ENCODE data around the gene ZNHIT1. TPM values are rescaled to one million over a fixed set of nuclear protein-coding genes. Genes with fewer than 3 reads are reported as not detected.

The ZNHIT1 gene
- polyA plus RNA-seq, 3 donors: 29.3 to 109 (median 74.9) TPM

DNA sequence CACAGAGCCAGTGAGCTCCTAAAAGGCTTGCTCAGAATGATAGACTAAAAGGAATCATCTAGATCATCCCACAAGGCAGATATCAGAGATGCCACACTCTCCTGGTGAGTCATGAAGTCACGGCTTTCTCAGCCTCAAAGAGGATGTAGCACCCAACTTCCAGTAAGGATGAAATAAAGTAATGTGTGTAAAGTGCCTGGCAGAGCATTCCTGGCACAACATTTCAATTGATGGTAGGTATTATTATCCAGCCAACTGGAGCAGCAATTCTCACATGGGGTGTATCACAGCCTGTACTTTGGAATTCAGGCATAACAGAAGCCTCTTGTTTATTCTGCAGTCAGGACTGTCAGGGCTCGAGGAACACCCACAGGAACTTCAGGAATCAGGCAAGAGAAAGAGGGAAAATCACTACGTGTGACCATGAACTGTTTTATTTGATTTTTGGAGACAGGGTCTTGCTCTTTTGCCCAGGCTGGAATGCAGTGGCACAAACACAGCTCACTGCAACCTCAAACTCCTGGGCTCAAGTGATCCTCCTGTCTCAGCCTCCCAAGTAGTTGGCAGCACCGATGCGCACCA lies 32.6 kb upstream of the ZNHIT1 start:
- H3K27me3 Mint-ChIP-seq (ENCODE audit: low read depth in 3 of 3): peaks cover 31 to 47% (median 33%) of the 10 kb centered on the region in 3 donors
- peaks cover 11 to 27% of the 10 kb centered on the region in 2 donors for H3K27me3 ChIP-seq (ENCODE audit: control insufficient read depth in 2 of 2, insufficient read depth in 2 of 2, low read length in 2 of 2)
- H2AFZ ChIP-seq (ENCODE audit: insufficient read depth, low read depth, low read length, poor library complexity, severe bottlenecking): no peak overlapping the region
- 87% methylated on average over 3 of the region's 5 CpGs for WGBS (ENCODE audit: insufficient coverage)
- no peak overlapping the region for H3K4me3 ChIP-seq (replicated peaks in 1 of 3; ENCODE audit: low read depth in 2 of 3, low read length in 3 of 3)
- H3K9me3 Mint-ChIP-seq: peaks cover 0 to 13% (median 8%) of the 10 kb centered on the region in 7 donors
- peaks cover 0 to 8% of the 10 kb centered on the region in 2 donors for H3K9me3 ChIP-seq (replicated peaks in 1 of 2; ENCODE audit: control insufficient read depth in 1 of 2, insufficient read depth in 1 of 2, low read length in 2 of 2)
- no peaks in the 10 kb centered on the region for H4K20me1 ChIP-seq (ENCODE audit: insufficient read depth, low read length)
- no peak overlapping the region for H3K4me2 ChIP-seq (replicated peaks; ENCODE audit: extremely low read depth, low read length, poor library complexity, severe bottlenecking)
- H3K4me3 Mint-ChIP-seq: peak overlapping the region in 1 of 2 donors; percentile 44
- no peak overlapping the region for H3K9ac ChIP-seq (ENCODE audit: insufficient read depth, low read length, poor library complexity, severe bottlenecking)
- H3K4me1 ChIP-seq (ENCODE audit: control insufficient read depth in 1 of 2, insufficient read depth in 2 of 2, low read length in 2 of 2): peaks cover 12 to 14% of the 10 kb centered on the region in 2 donors
- peaks cover 17% of the 10 kb centered on the region for H3K4me1 Mint-ChIP-seq
- no peak overlapping the region for H3K27ac ChIP-seq (ENCODE audit: low read depth in 1 of 2, low read length in 2 of 2)
- intact Hi-C loops (cut with micrococcal nuclease): loop anchor here in 1 of 2 donors (2.0 kb wide), 1 partner anchor 15 kb away; no protein-coding TSS in a partner anchor
- TF ChIP-seq, protein P1, sequence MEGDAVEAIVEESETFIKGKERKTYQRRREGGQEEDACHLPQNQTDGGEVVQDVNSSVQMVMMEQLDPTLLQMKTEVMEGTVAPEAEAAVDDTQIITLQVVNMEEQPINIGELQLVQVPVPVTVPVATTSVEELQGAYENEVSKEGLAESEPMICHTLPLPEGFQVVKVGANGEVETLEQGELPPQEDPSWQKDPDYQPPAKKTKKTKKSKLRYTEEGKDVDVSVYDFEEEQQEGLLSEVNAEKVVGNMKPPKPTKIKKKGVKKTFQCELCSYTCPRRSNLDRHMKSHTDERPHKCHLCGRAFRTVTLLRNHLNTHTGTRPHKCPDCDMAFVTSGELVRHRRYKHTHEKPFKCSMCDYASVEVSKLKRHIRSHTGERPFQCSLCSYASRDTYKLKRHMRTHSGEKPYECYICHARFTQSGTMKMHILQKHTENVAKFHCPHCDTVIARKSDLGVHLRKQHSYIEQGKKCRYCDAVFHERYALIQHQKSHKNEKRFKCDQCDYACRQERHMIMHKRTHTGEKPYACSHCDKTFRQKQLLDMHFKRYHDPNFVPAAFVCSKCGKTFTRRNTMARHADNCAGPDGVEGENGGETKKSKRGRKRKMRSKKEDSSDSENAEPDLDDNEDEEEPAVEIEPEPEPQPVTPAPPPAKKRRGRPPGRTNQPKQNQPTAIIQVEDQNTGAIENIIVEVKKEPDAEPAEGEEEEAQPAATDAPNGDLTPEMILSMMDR (IDR thresholded peaks at IDR 0.05): no peak
- peak in 1 of 3 donors; percentile 49 for DNase-seq
- no peak overlapping the region for H3K27ac Mint-ChIP-seq
- no peaks in the 10 kb centered on the region for H3K36me3 ChIP-seq (replicated peaks in 1 of 2; ENCODE audit: control insufficient read depth in 1 of 2, insufficient read depth in 2 of 2, low read length in 2 of 2)
- H3K79me2 ChIP-seq (ENCODE audit: insufficient read depth, low read length): no peaks in the 10 kb centered on the region
- peaks cover 0 to 4% of the 10 kb centered on the region in 2 donors for H3K36me3 Mint-ChIP-seq

DNA sequence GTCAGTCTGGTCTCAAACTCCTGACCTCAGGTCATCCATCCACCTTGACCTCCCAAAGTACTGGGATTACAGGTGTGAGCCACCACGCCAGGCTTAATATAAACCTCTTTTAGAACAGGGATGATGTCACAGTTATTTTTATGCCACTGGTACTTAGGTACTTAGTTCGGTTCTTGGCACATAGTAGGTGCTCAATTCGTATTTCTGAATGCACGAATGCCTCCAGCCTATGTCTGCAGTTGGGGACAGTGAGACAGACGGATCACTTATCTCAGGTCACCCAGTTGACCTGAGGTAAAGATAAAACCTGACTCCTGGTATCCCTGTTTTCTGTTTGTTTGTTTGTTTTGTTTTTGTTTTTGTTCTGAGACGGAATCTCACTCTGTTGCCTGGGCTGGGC lies 31.8 kb upstream of the ZNHIT1 start:
- Histone ChIP-seq H4K20me1 (ENCODE audit: insufficient read depth, low read length) (no peaks in the 10 kb centered on the region), H3K36me3 (replicated peaks in 1 of 2; ENCODE audit: control insufficient read depth in 1 of 2, insufficient read depth in 2 of 2, low read length in 2 of 2) (no peaks in the 10 kb centered on the region), H3K4me1 (ENCODE audit: control insufficient read depth in 1 of 2, insufficient read depth in 2 of 2, low read length in 2 of 2) (peaks cover 12 to 14% of the 10 kb centered on the region in 2 donors), H3K9ac (ENCODE audit: insufficient read depth, low read length, poor library complexity, severe bottlenecking) (no peak overlapping the region), H3K27ac (ENCODE audit: low read depth in 1 of 2, low read length in 2 of 2) (no peak overlapping the region), H2AFZ (ENCODE audit: insufficient read depth, low read depth, low read length, poor library complexity, severe bottlenecking) (no peak overlapping the region), H3K27me3 (ENCODE audit: control insufficient read depth in 2 of 2, insufficient read depth in 2 of 2, low read length in 2 of 2) (peaks cover 6 to 19% of the 10 kb centered on the region in 2 donors), H3K4me2 (replicated peaks; ENCODE audit: extremely low read depth, low read length, poor library complexity, severe bottlenecking) (no peak overlapping the region), H3K4me3 (replicated peaks in 1 of 3; ENCODE audit: low read depth in 2 of 3, low read length in 3 of 3) (no peak overlapping the region), H3K9me3 (replicated peaks in 1 of 2; ENCODE audit: control insufficient read depth in 1 of 2, insufficient read depth in 1 of 2, low read length in 2 of 2) (peaks cover 0 to 8% of the 10 kb centered on the region in 2 donors), H3K79me2 (ENCODE audit: insufficient read depth, low read length) (no peaks in the 10 kb centered on the region)
- 78% methylated on average over 5 of the region's 6 CpGs for WGBS (ENCODE audit: insufficient coverage)
- TF ChIP-seq, protein P1 (IDR thresholded peaks at IDR 0.05): no peak
- peaks cover 17% of the 10 kb centered on the region for H3K4me1 Mint-ChIP-seq
- no peak for DNase-seq
- peaks cover 0 to 6% (median 5%) of the 10 kb centered on the region in 7 donors for H3K9me3 Mint-ChIP-seq
- intact Hi-C loops (cut with micrococcal nuclease): no loop called here
- H3K27me3 Mint-ChIP-seq (ENCODE audit: low read depth in 3 of 3): peaks cover 23 to 42% (median 28%) of the 10 kb centered on the region in 3 donors
- no peak overlapping the region for H3K27ac Mint-ChIP-seq
- H3K4me3 Mint-ChIP-seq: no peak overlapping the region
- no peaks in the 10 kb centered on the region for H3K36me3 Mint-ChIP-seq

All from CD14-positive monocyte (primary cell).